Stomach smooth muscle (tissue), 2 donors: Measurements from ENCODE around the gene PPP4C.
"Not testable (repeated sequence)": the region's sequence is repeated elsewhere in the genome, so short reads cannot be mapped to it uniquely, and the experiment has no call there.

Experiments
- H3K27ac ChIP-seq: one replicate; pipeline ENCODE4 v1.7.0; 2013; ENCODE audit warnings: mild to moderate bottlenecking, low read length, inconsistent platforms
- H3K27me3 ChIP-seq, 2 donors: one replicate each; pipeline ENCODE4 v1.7.0; 2013; ENCODE audit warnings: low read length in 2 of 2; ENCODE audit not compliant: insufficient read depth in 2 of 2, control insufficient read depth in 1 of 2
- H3K36me3 ChIP-seq, 2 donors: one replicate each; pipeline ENCODE4 v1.7.0; 2013; ENCODE audit warnings: low read length in 2 of 2; ENCODE audit not compliant: control insufficient read depth in 2 of 2, insufficient read depth in 2 of 2
- H3K4me1 ChIP-seq: one replicate; pipeline ENCODE4 v1.7.0; 2013; ENCODE audit warnings: low read length; ENCODE audit not compliant: control insufficient read depth, insufficient read depth
- H3K4me3 ChIP-seq, 2 donors: one replicate each; pipeline ENCODE4 v1.7.0; 2013; ENCODE audit warnings: low read length in 2 of 2
- H3K9ac ChIP-seq, 2 donors: one replicate each; pipeline ENCODE4 v1.7.0; 2013; ENCODE audit warnings: low read length in 2 of 2, mild to moderate bottlenecking in 1 of 2
- H3K9me3 ChIP-seq, 2 donors: one replicate each; pipeline ENCODE4 v1.7.0; 2013; ENCODE audit warnings: low read length in 2 of 2; ENCODE audit not compliant: control insufficient read depth in 2 of 2
- donor health status: healthy.
- donor health status: Pancreatic carcinoma.

PPP4C gene

DNA sequence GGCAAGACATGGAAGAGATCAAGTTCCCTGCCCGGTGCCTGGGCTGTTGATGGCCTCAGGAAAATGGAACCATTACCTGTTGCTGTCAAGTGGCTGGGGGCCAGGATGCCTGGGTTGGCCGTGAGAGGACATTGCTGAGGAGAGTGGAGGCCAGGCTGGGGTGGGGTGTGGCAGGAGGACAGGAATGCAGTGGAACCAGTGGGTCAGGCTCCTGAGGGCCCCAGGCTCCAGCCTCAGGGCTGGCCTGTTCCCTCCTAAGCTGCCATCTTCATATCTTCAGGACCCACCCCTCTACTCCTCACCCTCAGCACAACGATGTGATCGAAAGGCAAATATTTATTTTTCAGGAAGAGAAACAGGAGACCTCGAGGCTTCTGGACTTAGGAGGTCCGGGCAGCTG, 28.7 kb downstream of the PPP4C start:
- H3K9ac ChIP-seq, result no peak overlapping the region
- H3K36me3 ChIP-seq, result peaks cover 9 to 13% of the 10 kb centered on the region in 2 donors
- no peaks in the 10 kb centered on the region for H3K27me3 ChIP-seq
- H3K27ac ChIP-seq, result no peak overlapping the region
- no peaks in the 10 kb centered on the region for H3K4me1 ChIP-seq
- H3K9me3 ChIP-seq, result no peaks in the 10 kb centered on the region
- no peak overlapping the region for H3K4me3 ChIP-seq

GRCh38 chr16:30108059-30108850, 32.5 kb downstream of the PPP4C start:
- H3K27me3 ChIP-seq, result no peaks in the 10 kb centered on the region
- H3K36me3 ChIP-seq, result peaks cover 9 to 18% of the 10 kb centered on the region in 2 donors
- H3K9me3 ChIP-seq, result no peaks in the 10 kb centered on the region
- H3K9ac ChIP-seq, result no peak overlapping the region
- H3K27ac ChIP-seq, result no peak overlapping the region
- peaks cover 1% of the 10 kb centered on the region for H3K4me1 ChIP-seq
- H3K4me3 ChIP-seq, result no peak overlapping the region

- no peak overlapping the region for H3K27ac ChIP-seq
- H3K9me3 ChIP-seq, result no peaks in the 10 kb centered on the region
- peaks cover 6 to 15% of the 10 kb centered on the region in 2 donors for H3K36me3 ChIP-seq
- no peak overlapping the region for H3K9ac ChIP-seq
- peaks cover 5% of the 10 kb centered on the region for H3K4me1 ChIP-seq
- no peak overlapping the region for H3K4me3 ChIP-seq
- H3K27me3 ChIP-seq, result no peaks in the 10 kb centered on the region
Measured at GRCh38 chr16:30110661-30111060, 34.9 kb downstream of the PPP4C start.

GRCh38 chr16:30112197-30113030, 36.6 kb downstream of the PPP4C start:
- Histone ChIP-seq H3K27ac (no peak overlapping the region), H3K9me3 (no peaks in the 10 kb centered on the region), H3K9ac (no peak overlapping the region), H3K27me3 (no peaks in the 10 kb centered on the region), H3K4me1 (peaks cover 5% of the 10 kb centered on the region), H3K36me3 (peaks cover 14 to 23% of the 10 kb centered on the region in 2 donors), H3K4me3 (no peak overlapping the region)

DNA sequence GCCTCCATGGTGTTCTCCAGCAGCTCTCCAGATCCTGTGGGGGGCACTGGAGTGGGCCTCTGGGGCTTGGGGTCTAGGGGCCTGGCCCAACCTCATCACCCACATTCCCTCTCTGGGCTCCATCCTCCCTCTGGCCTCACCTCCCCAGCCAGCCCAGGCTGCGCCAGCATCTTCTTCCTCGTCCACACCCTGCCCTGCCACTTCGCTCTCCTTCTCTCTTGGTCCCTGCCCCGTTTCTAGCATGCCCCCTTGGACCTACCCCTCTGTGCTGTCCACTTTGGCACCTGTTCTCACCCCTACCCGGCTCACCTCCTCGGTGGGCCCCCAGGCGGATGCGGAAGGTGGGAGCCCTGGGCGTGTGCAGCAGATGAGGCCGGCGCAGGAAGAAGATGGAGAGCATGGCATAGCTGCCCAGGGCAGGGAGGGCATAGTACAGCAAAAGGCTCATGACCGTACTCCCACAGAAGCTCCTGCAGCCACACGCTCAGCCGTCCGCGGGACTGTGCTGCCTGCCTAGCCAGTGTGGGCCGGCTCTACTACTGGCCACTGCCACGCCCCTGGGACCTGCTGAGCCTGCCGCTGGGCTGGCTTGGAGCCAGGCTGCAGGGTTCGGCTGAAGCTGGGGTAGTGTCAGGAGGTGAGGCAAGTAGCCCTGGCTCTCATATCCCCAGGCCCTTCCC, 37.4 kb downstream of the PPP4C start, which contains the start of gene GDPD3:
TSS of gene GDPD3 (minus strand) at position 507 of the 680 bp plus-strand sequence. CDS start at position 448, 59 bp downstream.
- no peak within 1 kb of the TSS for H3K27ac ChIP-seq
- no peaks in the 10 kb centered on the region for H3K9me3 ChIP-seq
- H3K27me3 ChIP-seq, result no peaks in the 10 kb centered on the region
- no peak within 1 kb of the TSS for H3K4me3 ChIP-seq
- peaks cover 18 to 29% of the 10 kb centered on the region in 2 donors for H3K36me3 ChIP-seq
- no peak within 1 kb of the TSS for H3K9ac ChIP-seq
- H3K4me1 ChIP-seq, result peaks cover 5% of the 10 kb centered on the region

GRCh38 chr16:30113711-30114333, 38.0 kb downstream of the PPP4C start:
- peaks cover 18 to 35% of the 10 kb centered on the region in 2 donors for H3K36me3 ChIP-seq
- H3K27ac ChIP-seq, result no peak overlapping the region

DNA sequence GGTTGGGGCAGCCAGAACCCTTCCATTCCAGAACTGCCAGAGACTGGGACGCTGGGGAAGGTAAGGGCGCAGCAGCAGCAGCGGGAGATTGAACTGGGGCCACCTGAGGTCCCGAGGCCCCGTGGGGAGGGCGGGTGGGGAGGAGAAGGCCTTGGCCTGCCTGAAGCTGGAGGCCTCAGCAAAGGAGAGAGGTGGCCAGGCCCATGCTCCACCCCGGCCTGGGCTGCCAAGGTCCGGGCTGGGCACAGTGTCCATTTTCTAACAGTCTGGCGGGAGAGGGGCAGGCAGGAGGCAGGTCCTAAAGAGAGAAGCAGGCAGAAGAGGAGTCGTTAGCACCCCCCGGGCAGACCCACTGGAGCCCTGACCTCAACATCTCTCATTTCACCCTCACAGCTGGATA, 38.6 kb downstream of the PPP4C start:
- no peak overlapping the region for H3K27ac ChIP-seq
- no peaks in the 10 kb centered on the region for H3K9me3 ChIP-seq
- peaks cover 20 to 39% of the 10 kb centered on the region in 2 donors for H3K36me3 ChIP-seq
- no peaks in the 10 kb centered on the region for H3K27me3 ChIP-seq
- H3K4me1 ChIP-seq, result peaks cover 5% of the 10 kb centered on the region
- no peak overlapping the region for H3K9ac ChIP-seq
- H3K4me3 ChIP-seq, result no peak overlapping the region

More at GRCh38 chr16:30113711-30114333, 38.0 kb downstream of the PPP4C start:
- Histone ChIP-seq H3K4me3 (no peak overlapping the region), H3K9ac (no peak overlapping the region), H3K27me3 (no peaks in the 10 kb centered on the region), H3K9me3 (no peaks in the 10 kb centered on the region), H3K4me1 (peaks cover 5% of the 10 kb centered on the region)

GRCh38 chr16:30114833-30115232, 39.0 kb downstream of the PPP4C start:
- not testable (repeated sequence) for H3K4me3 ChIP-seq
- H3K36me3 ChIP-seq, result peaks cover 23 to 40% of the 10 kb centered on the region in 2 donors

GRCh38 chr16:30115238-30115637, 39.4 kb downstream of the PPP4C start:
- Histone ChIP-seq H3K9me3 (no peaks in the 10 kb centered on the region), H3K4me1 (peaks cover 5% of the 10 kb centered on the region), H3K36me3 (peaks cover 23 to 40% of the 10 kb centered on the region in 2 donors), H3K27ac (no peak overlapping the region), H3K9ac (no peak overlapping the region), H3K4me3 (no peak overlapping the region), H3K27me3 (no peaks in the 10 kb centered on the region)

More at GRCh38 chr16:30114833-30115232, 39.0 kb downstream of the PPP4C start:
- not testable (repeated sequence) for H3K9ac ChIP-seq, H3K9me3 ChIP-seq, H3K27me3 ChIP-seq, H3K27ac ChIP-seq, H3K4me1 ChIP-seq
